H9 (cell line): ENCODE data around the gene SPATS2. TPM values are rescaled to one million over a fixed set of nuclear protein-coding genes. Genes with fewer than 3 reads are reported as not detected.
A peak's percentile ranks its signal among the peaks of the same experiment; 100 is the strongest.

Experiments
- DNase-seq: peaks from one replicate; pipeline ENCODE4 v3.0.0-alpha.2; 2017
- H2AFZ ChIP-seq: one replicate; pipeline ENCODE4 v1.6.1; 2013; ENCODE audit warnings: mild to moderate bottlenecking, low read length, control low read depth, moderate library complexity
- H2AK5ac ChIP-seq: 2 replicates; pipeline ENCODE4 v1.6.1; 2013; ENCODE audit warnings: low read length, control low read depth, mixed read lengths; ENCODE audit not compliant: insufficient read length
- H2BK120ac ChIP-seq: one replicate; pipeline ENCODE4 v1.6.1; 2013; ENCODE audit warnings: low read depth, mild to moderate bottlenecking, low read length, control low read depth, inconsistent platforms; ENCODE audit not compliant: poor library complexity, severe bottlenecking
- H2BK12ac ChIP-seq: 2 replicates; pipeline ENCODE4 v1.6.1; 2013; ENCODE audit warnings: low read length, control low read depth, mixed read lengths, low read depth; ENCODE audit not compliant: insufficient read length
- H2BK15ac ChIP-seq: 2 replicates; pipeline ENCODE4 v1.6.1; 2013; ENCODE audit warnings: low read depth, low read length, control low read depth
- H2BK20ac ChIP-seq: one replicate; pipeline ENCODE4 v1.6.1; 2013; ENCODE audit warnings: low read depth, mild to moderate bottlenecking, low read length, control low read depth, inconsistent platforms; ENCODE audit not compliant: poor library complexity, severe bottlenecking
- H2BK5ac ChIP-seq: 2 replicates; pipeline ENCODE4 v1.6.1; 2013; ENCODE audit warnings: low read length, control low read depth, mixed read lengths; ENCODE audit not compliant: insufficient read length
- H3K14ac ChIP-seq: 2 replicates; pipeline ENCODE4 v1.6.1; 2013; ENCODE audit warnings: low read length, control low read depth; ENCODE audit not compliant: insufficient read depth
- H3K18ac ChIP-seq: 2 replicates; pipeline ENCODE4 v1.6.1; 2013; ENCODE audit warnings: low read depth, mild to moderate bottlenecking, mixed read lengths, low read length, control low read depth; ENCODE audit not compliant: insufficient read length
- H3K23ac ChIP-seq: 2 replicates; pipeline ENCODE4 v1.6.1; 2013; ENCODE audit warnings: low read length, control low read depth, mixed read lengths, low read depth; ENCODE audit not compliant: insufficient read length
- H3K23me2 ChIP-seq: 2 replicates; pipeline ENCODE4 v1.6.1; 2013; ENCODE audit warnings: low read depth, mild to moderate bottlenecking, mixed read lengths, low read length, control low read depth; ENCODE audit not compliant: insufficient read length, poor library complexity, severe bottlenecking
- H3K27ac ChIP-seq: 2 replicates; pipeline ENCODE4 v1.5.1; 2013; ENCODE audit warnings: low read length, control low read depth, mixed read lengths, low read depth; ENCODE audit not compliant: insufficient read length
- H3K27me3 ChIP-seq: 2 replicates; pipeline ENCODE4 v1.6.1; 2013; ENCODE audit warnings: low read length, control low read depth, inconsistent platforms; ENCODE audit not compliant: insufficient read depth
- H3K4ac ChIP-seq: 2 replicates; pipeline ENCODE4 v1.6.1; 2013; ENCODE audit warnings: low read depth, mild to moderate bottlenecking, control low read depth, inconsistent platforms, low read length, moderate library complexity
- H3K4me1 ChIP-seq: 2 replicates; pipeline ENCODE4 v1.6.1; 2013; ENCODE audit warnings: low read length, control low read depth, inconsistent platforms; ENCODE audit not compliant: insufficient read depth
- H3K4me2 ChIP-seq: 2 replicates; pipeline ENCODE4 v1.6.1; 2013; ENCODE audit warnings: low read length, control low read depth, mixed read lengths; ENCODE audit not compliant: insufficient read length, insufficient read depth
- H3K56ac ChIP-seq: 2 replicates; pipeline ENCODE4 v1.6.1; 2013; ENCODE audit warnings: low read depth, mild to moderate bottlenecking, mixed read lengths, low read length, control low read depth; ENCODE audit not compliant: insufficient read length
- H3K79me1 ChIP-seq: 2 replicates; pipeline ENCODE4 v1.6.1; 2013; ENCODE audit warnings: low read depth, mild to moderate bottlenecking, moderate library complexity, low read length, control low read depth, inconsistent platforms; ENCODE audit not compliant: insufficient read depth, poor library complexity, severe bottlenecking
- H3K79me2 ChIP-seq: 2 replicates; pipeline ENCODE4 v1.6.1; 2013; ENCODE audit warnings: low read length, control low read depth, inconsistent platforms; ENCODE audit not compliant: insufficient read depth
- H3K9ac ChIP-seq: 2 replicates; pipeline ENCODE4 v1.6.1; 2013; ENCODE audit warnings: low read length, control low read depth, mixed read lengths; ENCODE audit not compliant: insufficient read length; ENCODE audit errors: extremely low read depth
- H3K9me3 ChIP-seq: one replicate; pipeline ENCODE4 v1.6.1; 2013; ENCODE audit warnings: low read depth, low read length, inconsistent platforms; ENCODE audit not compliant: control insufficient read depth
- H3T11ph ChIP-seq: one replicate; pipeline ENCODE4 v1.6.1; 2013; ENCODE audit warnings: mild to moderate bottlenecking, low read length, control low read depth, inconsistent platforms
- H4K20me1 ChIP-seq: one replicate; pipeline ENCODE4 v1.6.1; 2013; ENCODE audit not compliant: control insufficient read depth, insufficient read length, insufficient read depth
- H4K5ac ChIP-seq: 2 replicates; pipeline ENCODE4 v1.6.1; 2013; ENCODE audit warnings: low read depth, mild to moderate bottlenecking, mixed read lengths, low read length, control low read depth; ENCODE audit not compliant: insufficient read length
- H4K8ac ChIP-seq: replicated peaks from 2 replicates; pipeline ENCODE4 v1.6.1; 2013; ENCODE audit warnings: low read length, control low read depth, mixed read lengths, low read depth; ENCODE audit not compliant: insufficient read length
- H4K91ac ChIP-seq: 2 replicates; pipeline ENCODE4 v1.6.1; 2013; ENCODE audit warnings: low read depth, mild to moderate bottlenecking, moderate library complexity, mixed read lengths, low read length, control low read depth; ENCODE audit not compliant: insufficient read length
- H3K27ac Mint-ChIP-seq, 3 experiments: 2 replicates in 2 of 3; 3 replicates in 1 of 3; pipeline ENCODE4 v1.8.0; 2020 to 2021; ENCODE audit warnings: mixed read lengths in 3 of 3, mild to moderate bottlenecking in 1 of 3, moderate library complexity in 1 of 3
- H3K27me3 Mint-ChIP-seq: 2 replicates; pipeline ENCODE4 v1.8.0; 2021; ENCODE audit warnings: low read depth, mild to moderate bottlenecking, moderate library complexity, mixed read lengths
- H3K36me3 Mint-ChIP-seq, 3 experiments: 2 replicates in 2 of 3; 3 replicates in 1 of 3; pipeline ENCODE4 v1.8.0; 2020 to 2021; ENCODE audit warnings: low read depth in 3 of 3, mixed read lengths in 3 of 3; ENCODE audit not compliant: insufficient read depth in 1 of 3
- H3K4me1 Mint-ChIP-seq, 2 experiments: 2 replicates each; pipeline ENCODE4 v1.8.0; 2020; ENCODE audit warnings: mixed read lengths in 2 of 2
- H3K4me3 Mint-ChIP-seq, 2 experiments: 2 replicates in 1 of 2; 3 replicates in 1 of 2; pipeline ENCODE4 v1.8.0; 2020 to 2021; ENCODE audit warnings: mild to moderate bottlenecking in 2 of 2, mixed read lengths in 2 of 2, moderate library complexity in 1 of 2
- H3K9me3 Mint-ChIP-seq, 2 experiments: 2 replicates in 1 of 2; 3 replicates in 1 of 2; pipeline ENCODE4 v1.8.0; 2020; ENCODE audit warnings: mild to moderate bottlenecking in 2 of 2, mixed read lengths in 2 of 2, moderate library complexity in 1 of 2
- CTCF ChIP-seq: fragments of 200-600 bp; sonication (generic); conservative IDR thresholded peaks from 3 replicates; pipeline ENCODE4 v1.8.0; 2021; ENCODE audit warnings: antibody characterized with exemption, mild to moderate bottlenecking
- WGBS: extraction: QIAGEN DNeasy Blood & Tissue Kit; methylation state at CpG from one replicate; pipeline ENCODE4 v1.1.7; 2013; ENCODE audit warnings: missing lambda C conversion rate, low lambda C conversion rate, mixed read lengths; ENCODE audit not compliant: insufficient read length; ENCODE audit errors: extremely low coverage; 5-methylcytosine and 5-hydroxymethylcytosine counted together
- total RNA-seq: library from RNA; stranded (reverse); gene quantifications from 2 replicates; pipeline ENCODE4 v1.2.1, GENCODE V29; 2021

SPATS2 gene
- total RNA-seq, 1 experiment from 2014 or later = 17.1 TPM

DNA sequence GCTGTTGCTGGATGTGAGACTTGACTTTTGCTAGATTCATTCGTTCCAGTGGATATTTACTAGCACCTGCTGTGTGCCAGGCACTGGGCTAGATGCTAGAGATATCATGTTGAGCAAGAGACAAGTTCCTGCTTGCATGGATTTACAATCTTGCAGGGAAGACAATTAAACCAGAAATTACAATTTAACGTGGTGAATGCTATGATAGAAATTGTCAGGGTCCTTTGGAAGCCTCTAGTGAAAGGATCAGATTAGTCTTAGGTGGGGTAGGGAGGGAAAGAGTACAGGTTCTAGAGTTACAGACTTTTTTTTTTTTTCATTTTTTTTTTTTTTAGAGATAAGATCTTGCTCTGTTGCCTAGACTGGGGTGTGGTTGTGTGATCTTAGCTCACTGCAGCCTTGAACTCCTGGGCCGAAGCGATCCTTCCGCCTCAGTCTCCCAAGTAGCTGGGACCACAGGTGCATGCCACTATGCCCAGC is 36.7 kb downstream of the SPATS2 start:
- H3K9me3 Mint-ChIP-seq = no peaks in the 10 kb centered on the region

More for the DNA sequence above, 36.7 kb downstream of the SPATS2 start:
- DNase-seq = no peak
- no peak for TF ChIP-seq CTCF
- Histone ChIP-seq H3K27ac (no peak overlapping the region), H2BK12ac (no peak overlapping the region), H3K27me3 (no peaks in the 10 kb centered on the region), H3K14ac (no peak overlapping the region), H4K20me1 (no peaks in the 10 kb centered on the region), H2AK5ac (no peak overlapping the region), H2BK120ac (no peak overlapping the region), H3K4me2 (no peak overlapping the region), H2BK20ac (no peak overlapping the region), H4K5ac (no peak overlapping the region), H3K23me2 (no peaks in the 10 kb centered on the region), H3K9me3 (no peaks in the 10 kb centered on the region), H2AFZ (no peak overlapping the region), H3K4me1 (no peaks in the 10 kb centered on the region), H3K79me1 (peaks cover 2% of the 10 kb centered on the region), H3K9ac (no peak overlapping the region), H3K79me2 (no peaks in the 10 kb centered on the region), H2BK5ac (no peak overlapping the region), H4K8ac (no peak overlapping the region), H3K4ac (no peak overlapping the region), H3T11ph (no peak overlapping the region), H3K18ac (no peak overlapping the region), H3K56ac (no peak overlapping the region), H2BK15ac (no peak overlapping the region), H3K23ac (no peak overlapping the region), H4K91ac (no peak overlapping the region)
- H3K27ac Mint-ChIP-seq = 0 out of 7 replicates have a peak overlapping the region, but pooled peaks of 1 of the 3 experiments have one; percentile 48
- no CpG with 5 or more reads among the region's 5 CpGs for WGBS
- H3K4me1 Mint-ChIP-seq = peaks cover 5 to 6% of the 10 kb centered on the region in 2 experiments
- no peaks in the 10 kb centered on the region for H3K27me3 Mint-ChIP-seq
- peaks cover 0 to 4% (median 0%) of the 10 kb centered on the region in 3 experiments; a peak in 2 of 7 replicates for H3K36me3 Mint-ChIP-seq
- H3K4me3 Mint-ChIP-seq = no peak overlapping the region
